Right cardiac atrium (tissue), 5 donors: ENCODE measurements around the gene PLEKHN1. TPM values are rescaled to one million over a fixed set of nuclear protein-coding genes. Genes with fewer than 3 reads are reported as not detected.
A peak's percentile ranks its signal among the peaks of the same experiment; 100 is the strongest.

ENCODE experiments used
- ATAC-seq, 2 donors: fragments of 200-7000 bp; cut with Tn5 transposase; one replicate each; pipeline versions ENCODE4 v1.8.0 to v1.9.1; 2020; ENCODE audit warnings: moderate library complexity in 2 of 2, mild to moderate bottlenecking in 1 of 2
- DNase-seq, 3 donors: peaks; one replicate each; pipeline ENCODE4 v3.0.0-alpha.2; 2020
- H3K27ac ChIP-seq: one replicate; pipeline ENCODE4 v1.5.1; 2013; ENCODE audit warnings: mild to moderate bottlenecking, low read length, control low read depth, moderate library complexity
- H3K27me3 ChIP-seq: one replicate; pipeline ENCODE4 v1.6.1; 2013; ENCODE audit not compliant: control insufficient read depth, insufficient read depth
- H3K4me1 ChIP-seq: one replicate; pipeline ENCODE4 v1.6.1; 2013; ENCODE audit warnings: low read length; ENCODE audit not compliant: control insufficient read depth, insufficient read depth
- H3K4me3 ChIP-seq: one replicate; pipeline ENCODE4 v1.5.1; 2013; ENCODE audit warnings: low read length, control low read depth
- H3K9me3 ChIP-seq: one replicate; pipeline ENCODE4 v1.6.1; 2013; ENCODE audit warnings: low read length; ENCODE audit not compliant: control insufficient read depth
- WGBS: extraction: QIAGEN DNeasy Blood & Tissue Kit; methylation state at CpG from one replicate; pipeline ENCODE4 v1.1.7; 2013; 5-methylcytosine and 5-hydroxymethylcytosine counted together
- intact Hi-C, 4 donors: fragments of 100-400 bp; cut with DNase I; formaldehyde crosslinking; loops; one replicate each; pipeline versions ENCODE4 v1.11.0 to v1.14.0; 2022 to 2023
- polyA plus RNA-seq: library from polyadenylated mRNA; stranded (reverse); fragments of 200-250 nt; gene quantifications from one replicate; pipeline ENCODE4 v1.2.3, GENCODE V29; 2013
- total RNA-seq, 4 donors: library from RNA; stranded (reverse); fragmentation: NEBNext Ultra II Directional; extraction: Animal tissue kit (Norgen Biotek cat#: 25700); gene quantifications; one replicate each; pipeline ENCODE4 v1.2.1, GENCODE V29; 2021
- donor health status: healthy with polysubstance abuse.
- donor health status: DM: no; HTN: yes; CAD: no.
- donor health status: DM: no; HTN: no; CAD: no.
- donor health status: DM: no; HTN: yes; CAD: no; lungs with severe emphysema.
- donor health status: DM: yes; HTN: yes; CAD: no.

The PLEKHN1 gene
- total and polyA plus RNA-seq, 5 donors = 0.14 to 0.41 TPM; not detected in 3

GRCh38 chr1:1024771-1025699 is 58.8 kb downstream of the PLEKHN1 start:
- Histone ChIP-seq H3K4me1 (no peaks in the 10 kb centered on the region), H3K27me3 (no peaks in the 10 kb centered on the region), H3K27ac (no peak overlapping the region), H3K9me3 (no peaks in the 10 kb centered on the region), H3K4me3 (no peak overlapping the region)
- ATAC-seq = peak; percentile 29 to 61
- DNase-seq = peak in 1 of 3 donors; percentile 65
- 47% methylated on average over 31 of the region's 31 CpGs for WGBS
- intact Hi-C loops = no loop called here

Other genes with a start within 250 kb of the PLEKHN1 start
- 10 to 100 TPM in 3 of 4 donors, 1 to 10 TPM in 1; 6.9 to 27.2 (median 11.4) TPM for gene SAMD11, start 42.6 kb upstream of the PLEKHN1 start, total RNA-seq
- 7.8 TPM for gene SAMD11, start 42.6 kb upstream of the PLEKHN1 start, polyA plus RNA-seq
- 10 to 100 TPM; 43.6 to 48.6 (median 45.5) TPM for gene NOC2L, start 7.2 kb upstream of the PLEKHN1 start, total RNA-seq
- 44.3 TPM for gene NOC2L, start 7.2 kb upstream of the PLEKHN1 start, polyA plus RNA-seq
- gene KLHL17, start 5.9 kb upstream of the PLEKHN1 start, total RNA-seq = 1 to 10 TPM; 5.0 to 9.7 (median 6.6) TPM
- gene KLHL17, start 5.9 kb upstream of the PLEKHN1 start, polyA plus RNA-seq = 5.3 TPM
- 10 to 100 TPM; 44.4 to 78.0 (median 57.4) TPM for gene PERM1, start 15.6 kb downstream of the PLEKHN1 start, total RNA-seq
- 112 TPM for gene PERM1, start 15.6 kb downstream of the PLEKHN1 start, polyA plus RNA-seq
- 10 to 100 TPM; 37.3 to 62.5 (median 38.6) TPM for gene HES4, start 33.6 kb downstream of the PLEKHN1 start, total RNA-seq
- 25.7 TPM for gene HES4, start 33.6 kb downstream of the PLEKHN1 start, polyA plus RNA-seq
- gene ISG15, start 47.0 kb downstream of the PLEKHN1 start, total RNA-seq = 10 to 100 TPM; 16.1 to 36.4 (median 21.6) TPM
- gene ISG15, start 47.0 kb downstream of the PLEKHN1 start, polyA plus RNA-seq = 65.5 TPM
- 10 to 100 TPM; 17.1 to 26.4 (median 21.4) TPM for gene AGRN, start 53.6 kb downstream of the PLEKHN1 start, total RNA-seq
- gene AGRN, start 53.6 kb downstream of the PLEKHN1 start, polyA plus RNA-seq = 12.0 TPM
- gene RNF223, start 107.8 kb downstream of the PLEKHN1 start, total RNA-seq = not detected
- gene RNF223, start 107.8 kb downstream of the PLEKHN1 start, polyA plus RNA-seq = not detected
- 1 to 10 TPM; 4.9 to 5.6 (median 5.4) TPM for gene C1orf159, start 149.6 kb downstream of the PLEKHN1 start, total RNA-seq
- gene C1orf159, start 149.6 kb downstream of the PLEKHN1 start, polyA plus RNA-seq = 6.8 TPM
- gene TTLL10, start 207.4 kb downstream of the PLEKHN1 start, total RNA-seq = not detected
- gene TTLL10, start 207.4 kb downstream of the PLEKHN1 start, polyA plus RNA-seq = 0.09 TPM
- gene TNFRSF18, start 240.1 kb downstream of the PLEKHN1 start, total RNA-seq = under 1 TPM in 1 of 4 donors, not detected in 3; 0.38 TPM
- gene TNFRSF18, start 240.1 kb downstream of the PLEKHN1 start, polyA plus RNA-seq = 0.14 TPM
- 1 to 10 TPM; 1.0 to 2.0 (median 1.2) TPM for gene TNFRSF4, start 247.7 kb downstream of the PLEKHN1 start, total RNA-seq
- 2.3 TPM for gene TNFRSF4, start 247.7 kb downstream of the PLEKHN1 start, polyA plus RNA-seq